GM19467 (cell line): ENCODE data around the gene FAM222B.
"Not testable (repeated sequence)": the region's sequence is repeated elsewhere in the genome, so short reads cannot be mapped to it uniquely, and the experiment has no call there.

Source experiments
- ATAC-seq: cut with Tn5 transposase; IDR thresholded peaks from one replicate; pipeline ENCODE4 v1.9.1; 2021; ENCODE audit warnings: mild to moderate bottlenecking, moderate library complexity; ENCODE audit not compliant: unreplicated experiment

FAM222B gene

GRCh38 chr17:28747801-28748750 is 94.5 kb downstream of the FAM222B start:
- ATAC-seq = no peak

DNA sequence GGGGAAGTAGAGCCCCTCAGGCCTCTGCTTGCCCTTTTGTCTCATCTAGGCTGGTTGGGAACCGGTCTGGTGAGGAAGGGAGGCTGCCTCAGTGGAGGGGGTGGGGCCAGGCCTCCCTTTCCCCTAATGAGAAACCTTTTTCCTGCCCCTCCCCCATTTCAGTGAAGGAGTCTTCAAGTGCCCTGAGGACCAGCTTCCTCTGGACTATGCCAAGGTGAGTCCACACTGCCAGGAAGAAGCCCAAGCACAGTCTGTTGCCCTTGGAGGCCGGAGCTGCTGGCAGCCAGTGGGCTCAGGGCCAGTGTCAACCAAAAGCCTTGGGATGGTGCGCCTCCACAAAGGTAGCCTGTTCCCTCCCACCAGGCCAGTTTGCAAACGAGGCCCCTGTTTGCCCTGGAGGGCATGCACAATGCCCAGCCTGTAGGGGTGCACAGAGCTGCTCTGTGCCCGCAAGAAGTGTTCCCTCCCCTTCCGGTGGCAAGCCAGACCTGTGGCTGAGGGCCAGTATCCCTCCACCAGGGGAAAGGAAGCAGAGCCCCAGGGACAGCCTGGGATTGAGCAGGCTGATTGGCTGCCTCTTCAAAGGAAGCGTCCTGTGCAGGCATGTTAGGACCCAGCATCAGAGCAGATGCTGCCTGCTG is 95.4 kb downstream of the FAM222B start:
- ATAC-seq = no peak

DNA sequence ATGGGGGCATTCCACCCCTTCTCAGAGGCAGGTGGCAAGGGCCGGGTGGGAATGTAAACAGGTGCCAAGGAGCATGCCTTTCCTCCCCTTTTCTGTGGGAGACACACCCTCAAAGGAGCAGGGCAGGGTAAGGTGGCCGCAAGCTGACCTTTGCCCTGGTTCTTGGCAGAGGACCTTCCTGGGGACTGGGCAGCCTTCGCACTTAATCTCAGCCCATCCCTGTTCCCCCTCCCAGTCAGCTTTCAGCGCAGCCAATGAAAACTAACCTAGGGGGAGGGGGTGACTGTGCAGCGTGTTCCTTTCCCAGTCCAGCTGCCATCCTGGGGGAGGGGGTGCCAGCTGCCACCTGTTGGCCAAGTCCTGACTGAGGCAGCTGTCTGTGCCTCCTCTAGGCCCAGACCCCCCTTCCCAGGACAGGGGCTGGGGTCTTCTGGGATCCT is 96.0 kb downstream of the FAM222B start:
- ATAC-seq = no peak

DNA sequence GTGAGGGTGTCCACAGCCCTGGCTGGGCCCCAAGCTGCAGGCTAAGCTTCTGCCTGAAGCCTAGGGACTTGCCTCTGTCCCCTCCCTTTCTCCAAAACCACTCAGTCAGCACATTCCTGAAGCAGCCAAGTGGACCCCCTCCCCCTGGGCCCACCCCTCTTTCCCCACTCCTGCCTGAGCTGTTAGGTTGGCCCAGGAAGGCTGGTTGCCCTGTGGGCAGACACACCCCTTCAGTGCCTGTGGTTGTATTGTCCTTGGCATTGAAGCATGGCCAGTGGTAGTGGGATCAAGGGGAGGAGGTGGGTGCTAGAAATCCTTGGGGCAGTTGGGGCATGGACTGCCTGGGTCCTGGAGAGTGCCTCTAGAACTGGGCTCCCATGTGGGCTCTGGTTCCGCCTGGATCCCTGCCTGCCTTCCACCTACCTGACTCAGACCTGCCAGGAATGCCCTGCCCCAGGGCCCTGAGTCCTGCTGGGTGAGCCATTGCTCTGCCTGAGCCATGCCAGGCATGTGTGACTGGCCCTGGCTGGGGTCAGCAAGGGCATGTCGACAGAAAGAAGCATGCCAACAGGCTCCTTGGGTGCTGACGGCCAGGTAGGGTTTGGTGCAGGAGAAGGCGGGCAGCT is 96.7 kb downstream of the FAM222B start:
- ATAC-seq = no peak

DNA sequence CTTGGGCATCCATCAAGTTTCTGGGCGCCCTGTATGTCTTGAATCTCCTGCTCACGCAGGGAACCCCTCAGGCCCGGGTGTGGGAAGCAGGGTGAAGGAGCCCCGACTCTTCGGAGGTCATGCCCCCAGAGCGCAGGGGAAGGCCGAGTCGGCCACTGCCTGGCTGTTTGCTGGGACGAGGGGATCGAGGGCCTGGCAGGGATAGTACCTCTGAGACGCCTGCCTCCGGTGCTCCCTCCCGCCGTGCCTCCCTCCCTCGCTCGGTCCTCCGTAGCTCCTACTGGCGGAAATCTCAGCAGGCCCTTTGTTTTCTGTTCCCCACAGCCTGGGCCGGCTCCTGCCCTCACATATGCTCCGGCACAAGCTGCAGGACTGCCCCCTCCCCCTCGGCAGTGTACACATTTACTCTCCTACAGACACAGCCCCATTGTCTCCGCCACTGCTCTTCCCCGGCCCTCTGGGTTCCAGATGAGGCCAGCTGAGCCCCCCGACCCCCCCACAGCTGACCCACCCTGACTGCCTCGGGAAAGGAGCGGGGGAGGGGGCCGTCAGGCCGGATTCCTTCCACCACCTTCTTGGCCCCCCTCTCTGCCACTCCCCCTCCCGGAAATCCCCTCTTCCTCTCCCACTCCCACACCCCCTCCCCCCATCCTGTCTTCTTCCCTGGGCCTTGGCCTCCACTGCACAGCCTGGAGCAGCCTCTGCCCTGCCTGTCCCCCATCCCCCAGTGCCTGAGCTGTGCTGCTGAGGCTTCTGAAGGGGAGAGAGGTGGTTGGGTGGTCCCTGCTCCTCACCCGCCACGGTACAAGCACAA is 97.4 kb downstream of the FAM222B start:
- ATAC-seq = no peak

GRCh38 chr17:28744104-28744971 is 98.3 kb downstream of the FAM222B start:
- peak; percentile 16 for ATAC-seq

- peak; percentile 52 for ATAC-seq
These were observed 99.1 kb downstream of the FAM222B start, which contains the start of gene TRAF4 for GRCh38 chr17:28743243-28744103. TRAF4 (plus strand) TSS chr17:28744011; CDS start chr17:28744113, 102 bp downstream.

- no peak for ATAC-seq
These were observed 100.9 kb downstream of the FAM222B start for GRCh38 chr17:28741358-28742349.

- ATAC-seq = no peak
These were observed 101.9 kb downstream of the FAM222B start for GRCh38 chr17:28740406-28741357.

DNA sequence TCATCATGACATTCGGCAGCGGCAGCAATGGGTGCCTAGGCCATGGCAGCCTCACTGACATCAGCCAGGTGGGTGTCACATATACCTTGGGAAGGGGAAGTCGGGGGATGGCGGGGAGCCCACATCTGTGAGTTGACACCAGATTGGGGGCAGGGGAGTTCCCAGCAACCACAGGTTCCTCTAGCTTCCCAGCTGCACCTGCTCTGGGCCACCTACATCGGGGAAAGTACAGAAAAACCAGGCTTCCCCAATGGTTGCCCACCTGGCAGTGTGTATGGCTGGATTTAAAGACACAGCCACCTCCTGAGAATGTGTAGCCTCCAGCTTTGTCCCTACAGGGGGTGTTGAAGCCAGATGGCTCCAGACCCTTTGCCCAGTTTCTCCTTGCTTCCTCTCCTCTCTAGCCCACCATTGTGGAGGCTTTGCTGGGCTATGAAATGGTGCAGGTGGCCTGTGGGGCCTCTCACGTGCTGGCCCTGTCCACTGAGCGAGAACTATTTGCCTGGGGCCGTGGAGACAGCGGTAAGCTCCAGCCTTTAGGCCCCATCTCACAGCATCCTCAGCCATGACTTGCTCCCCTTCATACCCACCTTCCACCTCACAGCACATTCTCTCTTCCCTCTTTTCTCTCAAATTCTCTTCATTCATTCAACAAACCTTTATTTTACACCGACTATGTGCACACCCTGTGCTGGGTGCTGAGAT is 103.8 kb downstream of the FAM222B start:
- no peak for ATAC-seq

- peak; percentile 57 for ATAC-seq
These were observed 104.6 kb downstream of the FAM222B start for GRCh38 chr17:28737770-28738679.

- ATAC-seq = no peak
These were observed 105.3 kb downstream of the FAM222B start for GRCh38 chr17:28737316-28737715.

GRCh38 chr17:28735913-28736769 is 106.4 kb downstream of the FAM222B start:
- not testable (repeated sequence) for ATAC-seq

- no peak for ATAC-seq
These were observed 107.3 kb downstream of the FAM222B start for GRCh38 chr17:28735242-28735722.
